Measurements from ENCODE around the gene ADTRP. TPM values are rescaled to one million over a fixed set of nuclear protein-coding genes. Genes with fewer than 3 reads are reported as not detected.

Gene ADTRP
- total and polyA plus RNA-seq, 10 of the 15 experiments (the other 5 are each of a cell fraction or from before 2014, with no cell fraction given), result 0.10 to 2.6 (median 2.1) TPM

DNA sequence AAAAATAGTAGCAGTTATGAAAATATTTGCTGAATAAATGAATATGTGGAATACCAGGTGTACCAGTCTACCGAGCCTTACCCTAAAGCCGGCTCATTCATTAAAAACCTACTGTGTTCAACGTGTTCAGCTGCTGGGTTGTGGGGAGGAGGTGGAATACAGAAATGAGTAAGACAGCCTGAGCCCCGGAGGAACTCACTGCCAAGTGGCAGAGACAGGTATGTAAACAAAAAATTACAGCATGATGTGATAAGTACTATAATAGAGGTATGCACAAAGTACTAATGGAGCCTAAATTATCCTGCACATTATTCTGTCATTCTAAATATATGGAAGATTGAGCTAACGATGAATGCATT is 6.8 kb upstream of the ADTRP start (continued):
- no peak for TF ChIP-seq KAT2A (conservative IDR thresholded peaks at IDR 0.05; ENCODE audit: control insufficient read depth, low read depth, low read length)
- TF ChIP-seq TCF12 (IDR thresholded peaks at IDR 0.05; ENCODE audit: low read depth, low read length), result peak; percentile 88
- peak; percentile 95 for TF ChIP-seq IRF4 (IDR thresholded peaks at IDR 0.05; ENCODE audit: low read depth, low read length)
- peak; percentile 65 for TF ChIP-seq ATF2 (IDR thresholded peaks at IDR 0.05; ENCODE audit: low read length)
- no peak for TF ChIP-seq NRF1 (conservative IDR thresholded peaks at IDR 0.05; ENCODE audit: low read depth, low read length)
- TF ChIP-seq HCFC1 (IDR thresholded peaks at IDR 0.05; ENCODE audit: low read length), result no peak
- no peak for TF ChIP-seq BRCA1 (IDR thresholded peaks at IDR 0.05; ENCODE audit: low read depth, low read length)
- TF ChIP-seq LARP7 (IDR thresholded peaks at IDR 0.05), result no peak
- TF ChIP-seq, protein P1, sequence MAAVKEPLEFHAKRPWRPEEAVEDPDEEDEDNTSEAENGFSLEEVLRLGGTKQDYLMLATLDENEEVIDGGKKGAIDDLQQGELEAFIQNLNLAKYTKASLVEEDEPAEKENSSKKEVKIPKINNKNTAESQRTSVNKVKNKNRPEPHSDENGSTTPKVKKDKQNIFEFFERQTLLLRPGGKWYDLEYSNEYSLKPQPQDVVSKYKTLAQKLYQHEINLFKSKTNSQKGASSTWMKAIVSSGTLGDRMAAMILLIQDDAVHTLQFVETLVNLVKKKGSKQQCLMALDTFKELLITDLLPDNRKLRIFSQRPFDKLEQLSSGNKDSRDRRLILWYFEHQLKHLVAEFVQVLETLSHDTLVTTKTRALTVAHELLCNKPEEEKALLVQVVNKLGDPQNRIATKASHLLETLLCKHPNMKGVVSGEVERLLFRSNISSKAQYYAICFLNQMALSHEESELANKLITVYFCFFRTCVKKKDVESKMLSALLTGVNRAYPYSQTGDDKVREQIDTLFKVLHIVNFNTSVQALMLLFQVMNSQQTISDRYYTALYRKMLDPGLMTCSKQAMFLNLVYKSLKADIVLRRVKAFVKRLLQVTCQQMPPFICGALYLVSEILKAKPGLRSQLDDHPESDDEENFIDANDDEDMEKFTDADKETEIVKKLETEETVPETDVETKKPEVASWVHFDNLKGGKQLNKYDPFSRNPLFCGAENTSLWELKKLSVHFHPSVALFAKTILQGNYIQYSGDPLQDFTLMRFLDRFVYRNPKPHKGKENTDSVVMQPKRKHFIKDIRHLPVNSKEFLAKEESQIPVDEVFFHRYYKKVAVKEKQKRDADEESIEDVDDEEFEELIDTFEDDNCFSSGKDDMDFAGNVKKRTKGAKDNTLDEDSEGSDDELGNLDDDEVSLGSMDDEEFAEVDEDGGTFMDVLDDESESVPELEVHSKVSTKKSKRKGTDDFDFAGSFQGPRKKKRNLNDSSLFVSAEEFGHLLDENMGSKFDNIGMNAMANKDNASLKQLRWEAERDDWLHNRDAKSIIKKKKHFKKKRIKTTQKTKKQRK (IDR thresholded peaks at IDR 0.05; ENCODE audit: low read depth, low read length), result no peak
- TF ChIP-seq POLR2AphosphoS5 (IDR thresholded peaks at IDR 0.05; ENCODE audit: low read length), result no peak
- no peak for TF ChIP-seq MEF2B (IDR thresholded peaks at IDR 0.05; ENCODE audit: partially characterized antibody, poor library complexity, severe bottlenecking)
- no peak; the same call in 1 of the 2 replicates for TF ChIP-seq ZNF687 (IDR thresholded peaks at IDR 0.05)
- no peak for TF ChIP-seq RFX5 (IDR thresholded peaks at IDR 0.05; ENCODE audit: low read depth, low read length)
- TF ChIP-seq RBBP5 (conservative IDR thresholded peaks at IDR 0.05), result no peak
- 0 out of 4 replicates have a peak, but pooled peaks of 1 of the 2 experiments have one; percentile 61 for TF ChIP-seq ETV6 (conservative IDR thresholded peaks at IDR 0.05 in 1 of 2, IDR thresholded peaks at IDR 0.05 in 1 of 2; ENCODE audit: borderline replicate concordance in 1 of 2, low read depth in 1 of 2)
- TF ChIP-seq, protein P2, sequence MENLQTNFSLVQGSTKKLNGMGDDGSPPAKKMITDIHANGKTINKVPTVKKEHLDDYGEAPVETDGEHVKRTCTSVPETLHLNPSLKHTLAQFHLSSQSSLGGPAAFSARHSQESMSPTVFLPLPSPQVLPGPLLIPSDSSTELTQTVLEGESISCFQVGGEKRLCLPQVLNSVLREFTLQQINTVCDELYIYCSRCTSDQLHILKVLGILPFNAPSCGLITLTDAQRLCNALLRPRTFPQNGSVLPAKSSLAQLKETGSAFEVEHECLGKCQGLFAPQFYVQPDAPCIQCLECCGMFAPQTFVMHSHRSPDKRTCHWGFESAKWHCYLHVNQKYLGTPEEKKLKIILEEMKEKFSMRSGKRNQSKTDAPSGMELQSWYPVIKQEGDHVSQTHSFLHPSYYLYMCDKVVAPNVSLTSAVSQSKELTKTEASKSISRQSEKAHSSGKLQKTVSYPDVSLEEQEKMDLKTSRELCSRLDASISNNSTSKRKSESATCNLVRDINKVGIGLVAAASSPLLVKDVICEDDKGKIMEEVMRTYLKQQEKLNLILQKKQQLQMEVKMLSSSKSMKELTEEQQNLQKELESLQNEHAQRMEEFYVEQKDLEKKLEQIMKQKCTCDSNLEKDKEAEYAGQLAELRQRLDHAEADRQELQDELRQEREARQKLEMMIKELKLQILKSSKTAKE (IDR thresholded peaks at IDR 0.05; ENCODE audit: low read depth, poor library complexity, severe bottlenecking), result peak; percentile 56
- TF ChIP-seq CREB1 (IDR thresholded peaks at IDR 0.05; ENCODE audit: low read depth), result 0 out of 2 replicates have a peak, but pooled peaks have one; percentile 14
- peak; percentile 58; the same call in 1 of the 2 replicates for TF ChIP-seq PAX5 (IDR thresholded peaks at IDR 0.05; ENCODE audit: borderline replicate concordance, low read depth, low read length)
- TF ChIP-seq GATAD2B (conservative IDR thresholded peaks at IDR 0.05; ENCODE audit: low read depth), result no peak
- TF ChIP-seq SREBF1 (IDR thresholded peaks at IDR 0.05; ENCODE audit: low read length), result no peak
- TF ChIP-seq MTA2 (IDR thresholded peaks at IDR 0.05; ENCODE audit: low read depth), result peak; percentile 65
- TF ChIP-seq ZNF207 (IDR thresholded peaks at IDR 0.05; ENCODE audit: borderline replicate concordance), result no peak
